ENCODE results near the gene ZNF608. TPM values are rescaled to one million over a fixed set of nuclear protein-coding genes. Genes with fewer than 3 reads are reported as not detected.

Gene ZNF608
- total and polyA plus RNA-seq, 9 donors = 7.5 to 26.8 (median 12.7) TPM

- H3K27ac ChIP-seq = no peak overlapping the region
These were observed 18.0 kb downstream of the ZNF608 start for GRCh38 chr5:124728331-124728967.

GRCh38 chr5:124726631-124727362, 19.6 kb downstream of the ZNF608 start:
- no peak for DNase-seq
- Histone ChIP-seq H3K27ac (no peak overlapping the region), H3K4me1 (ENCODE audit: insufficient read depth) (no peaks in the 10 kb centered on the region), H3K36me3 (no peaks in the 10 kb centered on the region), H3K9me3 (no peaks in the 10 kb centered on the region), H3K4me3 (no peak overlapping the region), H3K27me3 (no peaks in the 10 kb centered on the region)
- intact Hi-C loops (cut with DNase I) = no loop called here
- 92 to 94% (median 93%) methylated on average over 5 of the region's 5 CpGs for WGBS, 3 donors
- no peak for TF ChIP-seq POLR2A (IDR thresholded peaks at IDR 0.05)

More at GRCh38 chr5:124728331-124728967, 18.0 kb downstream of the ZNF608 start:
- Histone ChIP-seq H3K27me3 (no peaks in the 10 kb centered on the region), H3K4me3 (no peak overlapping the region), H3K36me3 (no peaks in the 10 kb centered on the region), H3K4me1 (ENCODE audit: insufficient read depth) (no peaks in the 10 kb centered on the region), H3K9me3 (no peaks in the 10 kb centered on the region)
- no peak for TF ChIP-seq EP300 (IDR thresholded peaks at IDR 0.05)
- no peak for TF ChIP-seq POLR2A (IDR thresholded peaks at IDR 0.05)
- TF ChIP-seq CTCF (IDR thresholded peaks at IDR 0.05) = no peak
- intact Hi-C loops (cut with DNase I) = no loop called here
- DNase-seq = no peak
- 95 to 97% (median 95%) methylated on average over 5 of the region's 5 CpGs for WGBS, 3 donors

GRCh38 chr5:124725622-124726258, 20.7 kb downstream of the ZNF608 start:
- H3K27ac ChIP-seq = no peak overlapping the region
- no peaks in the 10 kb centered on the region for H3K36me3 ChIP-seq
- intact Hi-C loops (cut with DNase I) = no loop called here
- no peaks in the 10 kb centered on the region for H3K27me3 ChIP-seq
- no peak overlapping the region for H3K4me3 ChIP-seq
- 77 to 85% (median 81%) methylated on average over 4 of the region's 4 CpGs for WGBS, 3 donors
- DNase-seq = no peak
- TF ChIP-seq CTCF (IDR thresholded peaks at IDR 0.05) = no peak
- TF ChIP-seq POLR2A (IDR thresholded peaks at IDR 0.05) = no peak
- no peak for TF ChIP-seq EP300 (IDR thresholded peaks at IDR 0.05)
- H3K4me1 ChIP-seq (ENCODE audit: insufficient read depth) = peaks cover 1% of the 10 kb centered on the region
- H3K9me3 ChIP-seq = no peaks in the 10 kb centered on the region

GRCh38 chr5:124725040-124725434, 21.4 kb downstream of the ZNF608 start:
- intact Hi-C loops (cut with DNase I) = no loop called here
- H3K36me3 ChIP-seq = no peaks in the 10 kb centered on the region
- H3K27me3 ChIP-seq = no peaks in the 10 kb centered on the region
- WGBS, 3 donors = 75 to 81% (median 77%) methylated on average over 4 of the region's 4 CpGs
- TF ChIP-seq EP300 (IDR thresholded peaks at IDR 0.05) (no peak), CTCF (IDR thresholded peaks at IDR 0.05) (no peak), POLR2A (IDR thresholded peaks at IDR 0.05) (no peak)
- no peaks in the 10 kb centered on the region for H3K9me3 ChIP-seq
- H3K27ac ChIP-seq = no peak overlapping the region
- H3K4me1 ChIP-seq (ENCODE audit: insufficient read depth) = peaks cover 1% of the 10 kb centered on the region
- no peak for DNase-seq
- no peak overlapping the region for H3K4me3 ChIP-seq

Data from ovary (tissue), 9 donors.